Right lobe of liver (tissue), 4 donors: Measurements from ENCODE around the gene MYEOV.

ENCODE experiments used
- POLR2A ChIP-seq: fragments of 450-650 bp; IDR thresholded peaks from one replicate; pipeline ENCODE4 v1.6.1; 2017; ENCODE audit warnings: antibody characterized with exemption, mild to moderate bottlenecking
- TF ChIP-seq, protein P1 (sequence below), 4 donors: fragments of 200-600 bp in 3 of 4; fragments of 450-650 bp in 1 of 4; IDR thresholded peaks; one replicate each; pipeline versions ENCODE4 v1.5.1 to v1.8.0; 2016 to 2022; ENCODE audit warnings: antibody characterized with exemption in 4 of 4, mild to moderate bottlenecking in 2 of 4
- donor health status: DM: no; HTN: no; CAD: no.
- donor health status: DM: no; HTN: no; CAD: no.
- donor health status: DM: no; HTN: yes; CAD: no.

DNA sequence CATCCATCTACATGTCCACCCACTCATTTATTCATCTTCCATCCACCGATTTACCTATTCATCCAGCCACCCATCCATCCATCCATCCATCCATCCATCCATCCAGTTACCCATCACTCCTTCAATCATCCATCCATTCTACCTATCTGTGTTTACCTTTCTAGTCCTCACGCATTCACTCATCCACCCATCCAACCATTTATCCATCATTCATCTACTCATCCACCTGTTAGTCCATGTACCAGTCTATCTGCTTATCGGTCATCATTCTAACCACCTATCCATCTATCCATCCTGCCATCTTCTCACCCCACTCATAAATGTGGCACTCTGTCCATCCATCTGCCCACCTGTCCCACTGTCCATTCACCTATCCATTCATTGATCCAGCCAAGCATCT lies 21.9 kb upstream of the MYEOV start:
- TF ChIP-seq, protein P1, sequence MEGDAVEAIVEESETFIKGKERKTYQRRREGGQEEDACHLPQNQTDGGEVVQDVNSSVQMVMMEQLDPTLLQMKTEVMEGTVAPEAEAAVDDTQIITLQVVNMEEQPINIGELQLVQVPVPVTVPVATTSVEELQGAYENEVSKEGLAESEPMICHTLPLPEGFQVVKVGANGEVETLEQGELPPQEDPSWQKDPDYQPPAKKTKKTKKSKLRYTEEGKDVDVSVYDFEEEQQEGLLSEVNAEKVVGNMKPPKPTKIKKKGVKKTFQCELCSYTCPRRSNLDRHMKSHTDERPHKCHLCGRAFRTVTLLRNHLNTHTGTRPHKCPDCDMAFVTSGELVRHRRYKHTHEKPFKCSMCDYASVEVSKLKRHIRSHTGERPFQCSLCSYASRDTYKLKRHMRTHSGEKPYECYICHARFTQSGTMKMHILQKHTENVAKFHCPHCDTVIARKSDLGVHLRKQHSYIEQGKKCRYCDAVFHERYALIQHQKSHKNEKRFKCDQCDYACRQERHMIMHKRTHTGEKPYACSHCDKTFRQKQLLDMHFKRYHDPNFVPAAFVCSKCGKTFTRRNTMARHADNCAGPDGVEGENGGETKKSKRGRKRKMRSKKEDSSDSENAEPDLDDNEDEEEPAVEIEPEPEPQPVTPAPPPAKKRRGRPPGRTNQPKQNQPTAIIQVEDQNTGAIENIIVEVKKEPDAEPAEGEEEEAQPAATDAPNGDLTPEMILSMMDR (IDR thresholded peaks at IDR 0.05) = no peak
- no peak for TF ChIP-seq POLR2A
